SHP77 (cell line): ENCODE measurements around the gene GYS2.
"Not testable (repeated sequence)": the region's sequence is repeated elsewhere in the genome, so short reads cannot be mapped to it uniquely, and the experiment has no call there.

Experiments used
- DNase-seq, 2 experiments: peaks; one replicate each; lab custom pipeline; 2025; lab: John Stamatoyannopoulos, UW

GYS2 gene

GRCh38 chr12:21602774-21603173 lies 1.9 kb downstream of the GYS2 start:
- no peak for DNase-seq

- DNase-seq, result no peak
Measured at GRCh38 chr12:21600196-21600595, 4.5 kb downstream of the GYS2 start.

DNA sequence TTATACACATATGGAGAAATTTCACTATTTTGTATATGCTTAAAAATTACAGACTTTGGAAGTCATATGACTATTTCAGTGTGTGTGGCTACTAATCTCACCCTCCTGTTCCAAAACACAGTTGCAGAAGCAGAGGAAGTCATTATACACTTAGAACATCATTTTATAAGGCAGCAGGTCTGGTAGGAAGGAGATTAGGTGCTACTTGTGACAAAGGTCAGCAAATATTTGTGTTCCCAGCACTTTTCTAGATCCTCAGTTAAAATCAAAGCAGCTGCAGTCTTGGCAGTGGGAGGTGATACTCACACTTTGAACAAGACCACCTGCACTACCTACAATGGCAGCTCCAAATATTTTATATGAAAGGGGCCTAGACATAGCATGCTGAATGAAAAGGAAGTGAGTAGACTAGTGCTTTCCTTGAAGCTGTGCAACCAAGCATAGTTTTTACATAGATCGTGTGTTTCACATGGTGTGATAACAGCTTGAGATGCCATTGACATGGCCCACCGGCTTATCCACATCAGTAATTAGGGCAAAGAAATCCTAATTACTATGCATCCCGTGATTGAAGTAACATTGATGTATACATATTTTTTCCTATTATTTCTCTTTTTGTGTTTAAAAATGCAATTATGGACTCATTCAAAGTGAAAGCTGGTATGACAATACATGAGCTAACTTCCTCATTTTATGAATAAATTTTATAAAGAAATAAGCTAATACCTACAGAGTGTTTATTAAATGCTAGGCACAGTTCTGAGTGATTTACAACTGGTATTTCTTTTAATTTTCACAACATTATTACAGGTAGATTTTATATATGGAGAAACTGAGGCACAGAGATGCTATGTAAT lies 5.3 kb downstream of the GYS2 start:
- DNase-seq, result no peak

- no peak for DNase-seq
Measured at GRCh38 chr12:21598651-21599050, 6.0 kb downstream of the GYS2 start.

GRCh38 chr12:21595356-21595755 lies 9.3 kb downstream of the GYS2 start:
- DNase-seq, result not testable (repeated sequence)

DNA sequence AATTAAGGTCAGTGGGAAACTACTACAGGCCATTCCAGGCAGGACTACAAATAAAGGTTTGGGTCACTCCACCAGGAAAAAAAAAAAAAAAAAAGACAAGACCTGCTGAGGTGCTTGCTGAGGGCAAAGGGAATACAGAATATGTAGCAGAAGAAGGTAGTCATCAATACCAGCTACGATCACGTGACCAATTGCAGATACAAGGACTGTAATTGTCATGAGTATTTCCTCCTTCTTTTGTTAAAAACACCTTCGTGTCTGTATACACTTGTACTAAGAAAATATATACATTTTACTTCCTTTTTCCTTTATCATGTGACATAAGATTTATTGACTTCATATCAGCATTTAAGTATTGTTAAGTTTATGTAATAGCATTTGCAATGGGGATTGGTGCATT lies 19.2 kb downstream of the GYS2 start:
- DNase-seq, result no peak

DNA sequence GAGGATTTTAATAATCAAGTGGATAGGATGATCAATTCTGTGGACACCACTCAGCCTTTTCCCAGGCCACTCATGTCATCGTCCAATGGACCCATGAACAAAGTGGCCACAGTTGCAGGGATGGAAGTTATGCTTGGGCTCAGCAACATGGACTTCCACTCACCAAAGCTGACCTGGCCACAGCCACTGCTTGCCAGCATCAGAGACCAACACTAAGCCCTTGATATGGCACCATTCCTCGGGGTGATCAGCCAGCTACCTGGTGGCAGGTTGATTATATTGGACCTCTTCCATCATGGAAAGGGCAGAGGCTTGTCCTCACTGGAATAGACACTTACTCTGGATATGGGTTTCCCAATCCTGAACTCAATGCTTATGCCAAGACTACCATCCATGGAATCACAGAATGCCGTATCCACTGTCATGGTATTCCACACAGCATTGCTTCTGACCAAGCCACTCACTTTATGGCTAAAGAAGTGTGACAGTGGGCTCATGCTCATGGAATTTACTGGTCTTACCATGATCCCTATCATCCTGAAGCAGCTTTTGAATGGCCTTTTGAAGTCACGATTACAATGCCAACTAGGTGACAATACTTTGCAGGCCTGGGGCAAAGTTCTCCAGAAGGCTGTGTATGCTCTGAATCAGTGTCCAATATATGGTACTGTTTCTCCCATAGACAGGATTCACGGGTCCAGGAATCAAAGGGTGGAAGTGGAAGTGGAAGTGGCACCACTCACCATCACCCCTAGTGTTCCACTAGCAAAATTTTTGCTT lies 20.1 kb downstream of the GYS2 start:
- DNase-seq, result not testable (repeated sequence)

DNA sequence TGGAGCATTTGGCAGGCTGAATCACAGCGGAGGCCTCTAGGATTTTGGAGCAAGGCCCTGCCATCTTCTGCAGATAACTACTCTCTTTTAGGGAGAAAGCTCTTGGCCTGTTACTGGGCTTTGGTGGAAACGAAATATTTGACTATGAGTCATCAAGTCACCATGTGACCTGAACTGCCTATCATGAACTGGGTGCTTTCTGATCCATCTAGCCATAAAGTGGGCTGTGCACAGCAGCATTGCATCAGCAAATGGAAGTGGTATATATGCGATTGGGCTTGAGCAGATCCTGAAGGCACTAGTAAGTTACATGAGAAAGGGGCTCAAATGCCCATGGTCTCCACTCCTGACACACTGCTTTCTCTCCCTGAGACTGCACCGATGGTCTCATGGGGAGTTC lies 21.1 kb downstream of the GYS2 start:
- DNase-seq, result no peak

GRCh38 chr12:21580748-21581516 lies 23.7 kb downstream of the GYS2 start:
- DNase-seq, result no peak

DNA sequence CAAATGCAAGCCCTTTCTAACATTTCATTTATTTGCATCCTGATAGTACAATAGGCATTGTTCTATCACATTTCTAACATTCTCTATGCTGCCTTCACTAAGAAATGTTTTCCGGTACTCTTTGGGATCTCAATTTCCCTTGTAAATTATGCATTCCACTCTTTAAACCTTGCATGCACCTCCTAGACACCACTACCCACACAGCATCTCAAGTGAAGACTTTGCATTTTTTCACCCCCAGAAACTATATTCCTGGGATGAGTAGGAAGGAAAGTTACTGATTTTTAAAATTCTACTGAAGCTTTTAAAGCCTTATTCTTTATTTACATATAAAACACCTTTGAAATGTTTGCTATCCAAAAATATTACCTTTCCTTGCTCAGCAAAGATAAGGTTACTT lies 27.1 kb downstream of the GYS2 start:
- no peak for DNase-seq

DNA sequence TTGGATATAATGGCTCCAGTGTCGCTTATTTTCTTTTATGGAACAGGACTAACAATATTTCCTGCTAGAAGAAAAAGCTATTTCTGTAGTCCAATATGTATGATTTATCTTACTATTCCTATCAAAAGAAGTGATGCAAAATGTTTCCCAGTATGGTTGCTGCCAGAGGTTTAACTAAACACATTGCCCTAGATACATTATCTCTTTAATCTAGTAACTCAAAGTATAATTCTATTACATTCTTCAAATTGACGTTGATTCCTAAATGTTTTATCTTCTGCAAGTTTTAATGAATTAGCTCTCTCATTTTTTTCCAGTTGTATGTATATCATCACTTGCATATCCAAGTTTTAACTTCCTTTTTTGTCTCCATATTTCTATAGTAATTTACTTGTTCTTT lies 28.2 kb downstream of the GYS2 start:
- no peak for DNase-seq

DNA sequence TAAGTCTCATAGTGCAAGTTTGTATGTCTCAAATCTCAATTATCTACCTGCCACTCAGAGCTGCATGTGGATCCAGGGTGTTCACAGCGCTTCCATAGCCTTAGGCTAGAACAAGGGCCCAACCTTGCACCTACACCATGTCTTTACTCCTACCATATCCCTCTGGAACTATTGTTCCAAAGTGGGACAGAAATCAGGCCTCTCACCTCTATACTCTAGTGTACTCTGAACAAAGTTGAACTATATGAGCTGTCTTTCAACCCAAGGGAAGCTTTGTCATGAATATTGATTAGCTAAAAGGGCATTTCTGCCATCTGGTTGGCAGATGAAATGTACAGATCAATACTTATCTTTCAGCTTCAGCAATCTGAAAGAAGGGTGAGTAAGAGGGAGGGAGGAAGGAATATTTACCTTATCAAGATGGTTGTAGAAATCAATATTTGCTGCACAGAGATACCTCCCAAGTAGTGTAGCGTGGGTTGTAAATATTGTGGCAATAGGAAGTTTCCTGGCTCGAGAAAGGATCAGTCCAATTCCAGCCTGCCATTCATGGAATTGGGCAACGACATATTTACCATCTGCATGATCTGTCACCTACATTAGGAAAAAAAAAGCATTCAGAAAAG lies 30.8 kb downstream of the GYS2 start:
- no peak for DNase-seq

- no peak for DNase-seq
Measured at GRCh38 chr12:21571046-21571445, 33.6 kb downstream of the GYS2 start.

DNA sequence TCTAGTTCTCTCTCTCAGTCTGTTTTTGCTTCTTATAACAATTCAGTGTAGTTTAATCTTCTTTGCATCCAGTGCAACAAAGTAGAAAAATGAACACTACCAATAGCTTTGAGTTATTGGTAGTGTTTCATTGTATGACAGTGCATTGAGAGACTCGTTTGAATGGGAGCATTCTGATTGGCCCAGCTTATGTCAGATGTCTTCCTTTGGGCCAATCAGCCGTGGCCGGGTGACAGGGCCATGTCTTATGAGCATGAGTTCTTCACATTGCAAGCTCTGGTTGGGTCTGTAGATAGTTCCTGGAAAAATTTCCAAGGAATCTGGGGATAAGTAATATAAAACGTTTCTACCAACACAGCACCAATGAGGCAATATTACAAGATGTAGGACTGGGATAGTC lies 36.5 kb downstream of the GYS2 start:
- no peak for DNase-seq

GRCh38 chr12:21566907-21567394 lies 37.7 kb downstream of the GYS2 start:
- DNase-seq, result no peak

DNA sequence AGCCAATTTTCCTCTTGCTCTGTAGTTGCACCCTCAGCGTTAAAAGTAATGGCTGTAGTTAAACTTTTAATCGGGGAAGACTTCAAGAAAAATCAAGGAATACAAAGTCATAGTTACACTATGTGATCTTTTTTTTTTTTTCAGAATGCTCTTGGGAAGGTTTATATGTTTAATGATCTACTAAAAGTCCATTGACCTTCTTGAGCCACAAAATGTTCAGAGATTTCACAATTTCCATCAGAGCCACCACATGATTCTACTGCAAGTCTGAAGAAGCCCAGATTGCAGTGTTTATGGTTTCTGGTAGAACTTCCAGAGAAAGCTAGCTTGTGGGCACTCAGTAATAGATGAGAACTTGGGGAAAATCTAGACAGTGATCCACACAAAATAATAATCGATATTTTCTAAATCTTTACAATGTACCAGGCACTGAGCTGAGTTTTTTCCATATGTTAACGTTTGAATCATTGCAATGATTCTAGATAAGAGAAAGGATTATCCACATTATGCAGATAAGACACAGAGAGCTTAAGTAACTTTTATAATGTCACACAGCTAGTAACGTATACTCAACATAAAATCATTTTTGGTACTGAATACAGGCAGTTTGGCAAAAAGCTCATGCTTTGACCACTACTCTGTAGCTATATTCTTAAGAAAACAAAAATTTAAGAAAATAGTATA lies 38.3 kb downstream of the GYS2 start:
- DNase-seq, result no peak

DNA sequence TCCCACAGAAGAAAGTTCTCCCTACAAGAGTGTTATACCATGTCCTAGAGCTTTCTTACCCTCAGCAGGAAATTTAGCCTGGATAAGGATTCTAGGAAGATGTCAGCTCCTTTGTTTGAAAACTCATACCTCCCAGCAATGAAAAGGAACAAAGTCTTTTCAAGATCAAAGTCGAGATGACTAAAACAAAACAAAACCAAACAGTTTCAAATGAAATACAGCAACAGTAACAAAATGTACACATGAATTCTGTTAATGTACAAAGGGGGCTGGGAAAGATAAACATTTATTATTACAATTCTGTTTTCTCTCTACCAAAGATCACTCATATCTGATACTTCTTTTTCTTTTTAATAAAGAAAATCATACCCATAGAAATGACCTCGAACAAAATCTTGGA lies 41.8 kb downstream of the GYS2 start:
- DNase-seq, result no peak

DNA sequence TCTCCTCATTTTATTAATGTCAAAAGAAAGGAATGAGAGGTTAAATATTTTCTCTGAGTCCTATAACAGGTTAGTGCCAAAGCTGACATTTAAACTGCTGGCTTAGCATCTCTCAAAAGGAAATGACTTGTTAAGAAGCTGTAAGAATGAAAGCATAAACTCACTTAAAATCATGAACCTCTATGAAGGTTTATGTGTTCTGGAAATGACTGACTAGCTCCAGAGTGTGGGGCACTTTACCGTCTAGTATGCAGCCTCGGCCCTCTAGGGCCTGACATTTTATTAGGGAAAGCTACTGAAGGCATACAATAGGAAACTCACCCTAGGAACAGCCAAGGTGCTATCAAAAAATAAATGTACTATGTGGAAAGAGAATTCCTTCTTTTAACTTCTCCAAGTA lies 43.5 kb downstream of the GYS2 start:
- DNase-seq, result no peak

DNA sequence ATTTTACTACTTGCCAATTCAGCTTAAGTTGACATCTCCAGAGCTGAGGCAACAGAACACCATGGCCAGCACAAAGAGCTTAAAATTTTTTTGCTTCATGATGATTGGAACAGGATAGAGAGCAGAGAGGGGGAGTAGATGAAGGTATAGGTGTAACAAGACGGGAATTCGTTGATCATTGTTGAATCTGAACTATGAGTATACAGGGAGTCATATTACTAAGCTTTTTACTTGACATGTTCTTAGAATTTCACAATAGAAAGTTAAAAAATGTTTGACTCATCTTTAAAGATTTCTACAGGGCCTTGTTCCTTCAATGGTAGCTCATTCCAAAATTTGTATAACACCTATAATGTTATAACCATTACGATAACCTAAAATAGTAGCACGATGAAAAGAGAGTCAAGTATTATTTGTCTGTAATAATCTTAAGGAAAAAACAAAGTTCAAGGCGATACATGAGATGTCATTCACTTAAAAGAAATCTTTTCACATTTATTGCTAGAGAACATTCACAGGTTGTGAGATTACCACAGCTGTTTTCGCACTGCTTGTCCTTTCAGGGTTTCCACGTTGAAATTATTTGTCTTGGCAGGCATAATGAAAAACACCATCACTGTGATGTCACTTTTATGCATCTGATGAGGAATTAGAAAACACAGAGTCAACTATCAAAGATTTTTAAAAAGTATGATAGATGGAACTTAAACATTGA lies 44.6 kb downstream of the GYS2 start:
- peak in 1 of 2 experiments; percentile 3 for DNase-seq

- no peak for DNase-seq
Measured at GRCh38 chr12:21558100-21558679, 46.5 kb downstream of the GYS2 start.
